PC-9 (cell line): ENCODE data around the gene ELMOD1. TPM values are rescaled to one million over a fixed set of nuclear protein-coding genes. Genes with fewer than 3 reads are reported as not detected.
A peak's percentile ranks its signal among the peaks of the same experiment; 100 is the strongest.

Source experiments
- BruUV-seq: library from RNA; stranded (reverse); fragments of 400-500 nt; replicated peaks from 2 replicates; lab custom pipeline; 2021; lab: Mats Ljungman, UMichigan
- CTCF ChIA-PET: fragments of 300-600 bp; sonication (Branson Sonifier 250); formaldehyde crosslinking; loops from one replicate; lab custom pipeline; 2022; ENCODE audit warnings: antibody characterized with exemption; lab: Charles Lee
- POLR2A ChIA-PET: fragments of 300-600 bp; sonication (Branson Sonifier 250); formaldehyde crosslinking; loops from one replicate; lab custom pipeline; 2022; ENCODE audit warnings: antibody characterized with exemption; ENCODE audit not compliant: unreplicated experiment; lab: Charles Lee
- DNase-seq, 2 experiments: peaks; one replicate each; pipeline versions ENCODE4 v3.0.0 to v3.0.0-alpha.2; 2015 to 2022; ENCODE audit warnings: mixed read lengths in 1 of 2
- H2AFZ ChIP-seq: fragments of 200-600 bp; sonication (generic); 2 replicates; pipeline ENCODE4 v1.8.1; 2017; ENCODE audit warnings: antibody characterized with exemption
- H3F3A ChIP-seq: fragments of 200-600 bp; sonication (generic); 2 replicates; pipeline ENCODE4 v1.8.1; 2017; ENCODE audit warnings: antibody characterized with exemption, mild to moderate bottlenecking, low read depth; ENCODE audit not compliant: insufficient read depth
- H3K27ac ChIP-seq: fragments of 200-600 bp; sonication (generic); 2 replicates; pipeline ENCODE4 v1.6.1; 2016; ENCODE audit warnings: mixed run types
- H3K27me3 ChIP-seq: fragments of 200-600 bp; sonication (generic); 2 replicates; pipeline ENCODE4 v1.6.1; 2016; ENCODE audit warnings: low read depth, mixed run types; ENCODE audit not compliant: insufficient read depth
- H3K36me3 ChIP-seq: fragments of 200-600 bp; sonication (generic); 2 replicates; pipeline ENCODE4 v1.6.1; 2016; ENCODE audit warnings: low read depth, mixed run types
- H3K4me1 ChIP-seq: fragments of 200-600 bp; sonication (generic); replicated peaks from 2 replicates; pipeline ENCODE4 v1.6.1; 2016; ENCODE audit warnings: mixed run types; ENCODE audit not compliant: insufficient read depth
- H3K4me2 ChIP-seq: fragments of 200-600 bp; sonication (generic); 2 replicates; pipeline ENCODE4 v1.6.1; 2017; ENCODE audit warnings: mixed run types
- H3K4me3 ChIP-seq: fragments of 200-600 bp; sonication (generic); 2 replicates; pipeline ENCODE4 v1.6.1; 2016; ENCODE audit warnings: mixed run types
- H3K79me2 ChIP-seq: fragments of 200-600 bp; sonication (generic); 2 replicates; pipeline ENCODE4 v1.6.1; 2017; ENCODE audit warnings: low read depth, mixed run types
- H3K9me2 ChIP-seq: fragments of 200-600 bp; sonication (generic); 2 replicates; pipeline ENCODE4 v1.8.1; 2017; ENCODE audit warnings: mild to moderate bottlenecking; ENCODE audit not compliant: insufficient read depth
- H3K9me3 ChIP-seq: fragments of 200-600 bp; sonication (generic); 2 replicates; pipeline ENCODE4 v1.8.1; 2016; ENCODE audit warnings: low read depth; ENCODE audit not compliant: insufficient read depth
- H4K20me1 ChIP-seq: fragments of 200-600 bp; sonication (generic); 2 replicates; pipeline ENCODE4 v1.8.1; 2017; ENCODE audit not compliant: insufficient read depth
- EZH2 ChIP-seq: fragments of 200-600 bp; sonication (generic); IDR thresholded peaks from 2 replicates; pipeline ENCODE4 v1.8.0; 2017; ENCODE audit warnings: antibody characterized with exemption, low read depth
- intact Hi-C: fragments of 100-400 bp; cut with micrococcal nuclease; formaldehyde crosslinking; loops from one replicate; pipeline ENCODE4 v1.10.0; 2022; ENCODE audit not compliant: unreplicated experiment
- total RNA-seq: library from RNA; stranded (reverse); gene quantifications from 2 replicates; pipeline ENCODE4 v1.2.3, GENCODE V29; 2021
- TF ChIP-seq, protein P1 (sequence below): fragments of 200-600 bp; sonication (generic); conservative IDR thresholded peaks from 2 replicates; pipeline ENCODE4 v1.6.1; 2017; ENCODE audit warnings: mixed run types, antibody characterized with exemption, mild to moderate bottlenecking, moderate library complexity

ELMOD1 gene
- total RNA-seq, 1 experiment from 2014 or later = not detected

DNA sequence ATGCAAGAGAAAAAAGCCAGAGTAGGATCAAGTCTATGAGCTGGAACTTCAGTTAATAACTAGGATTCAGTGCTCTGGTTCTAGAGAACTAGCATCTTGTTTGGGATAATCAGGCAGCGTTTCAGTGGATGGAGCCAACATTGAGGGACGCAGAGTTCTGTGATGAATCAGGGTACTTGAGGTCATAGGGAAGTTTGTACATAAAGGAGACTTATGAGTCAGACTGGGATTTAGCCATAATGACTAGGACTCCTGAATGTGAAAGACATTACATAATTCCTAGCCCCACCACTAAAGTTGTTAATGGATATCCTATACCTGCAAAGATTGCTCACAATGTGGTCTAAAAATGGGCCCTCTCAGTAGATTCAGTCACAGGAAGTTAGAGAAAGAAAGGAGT, 114.1 kb downstream of the ELMOD1 start:
- H3K4me3 ChIP-seq = no peak overlapping the region
- 0 out of 2 replicates have a peak, but pooled peaks cover 4% of the 10 kb centered on the region for H3F3A ChIP-seq
- ChIA-PET CTCF (no interaction called here), POLR2A (no interaction called here)
- peak overlapping the region; percentile 15; the same call in 1 of the 2 replicates for H3K4me2 ChIP-seq
- H3K4me1 ChIP-seq = peaks cover 12% of the 10 kb centered on the region
- H3K27ac ChIP-seq = peak overlapping the region; percentile 30; the same call in 1 of the 2 replicates
- H2AFZ ChIP-seq = no peak overlapping the region
- no peaks in the 10 kb centered on the region for H3K9me3 ChIP-seq
- intact Hi-C loops = no loop called here
- BruUV-seq = no TSS peak
- no peaks in the 10 kb centered on the region for H3K79me2 ChIP-seq
- DNase-seq = peak in 1 of 2 experiments; percentile 78
- H3K9me2 ChIP-seq = no peaks in the 10 kb centered on the region; the same call in 1 of the 2 replicates
- no peaks in the 10 kb centered on the region for H3K27me3 ChIP-seq
- H4K20me1 ChIP-seq = no peaks in the 10 kb centered on the region
- no peaks in the 10 kb centered on the region for H3K36me3 ChIP-seq
- no peak for TF ChIP-seq EZH2
- TF ChIP-seq, protein P1, sequence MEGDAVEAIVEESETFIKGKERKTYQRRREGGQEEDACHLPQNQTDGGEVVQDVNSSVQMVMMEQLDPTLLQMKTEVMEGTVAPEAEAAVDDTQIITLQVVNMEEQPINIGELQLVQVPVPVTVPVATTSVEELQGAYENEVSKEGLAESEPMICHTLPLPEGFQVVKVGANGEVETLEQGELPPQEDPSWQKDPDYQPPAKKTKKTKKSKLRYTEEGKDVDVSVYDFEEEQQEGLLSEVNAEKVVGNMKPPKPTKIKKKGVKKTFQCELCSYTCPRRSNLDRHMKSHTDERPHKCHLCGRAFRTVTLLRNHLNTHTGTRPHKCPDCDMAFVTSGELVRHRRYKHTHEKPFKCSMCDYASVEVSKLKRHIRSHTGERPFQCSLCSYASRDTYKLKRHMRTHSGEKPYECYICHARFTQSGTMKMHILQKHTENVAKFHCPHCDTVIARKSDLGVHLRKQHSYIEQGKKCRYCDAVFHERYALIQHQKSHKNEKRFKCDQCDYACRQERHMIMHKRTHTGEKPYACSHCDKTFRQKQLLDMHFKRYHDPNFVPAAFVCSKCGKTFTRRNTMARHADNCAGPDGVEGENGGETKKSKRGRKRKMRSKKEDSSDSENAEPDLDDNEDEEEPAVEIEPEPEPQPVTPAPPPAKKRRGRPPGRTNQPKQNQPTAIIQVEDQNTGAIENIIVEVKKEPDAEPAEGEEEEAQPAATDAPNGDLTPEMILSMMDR = no peak

DNA sequence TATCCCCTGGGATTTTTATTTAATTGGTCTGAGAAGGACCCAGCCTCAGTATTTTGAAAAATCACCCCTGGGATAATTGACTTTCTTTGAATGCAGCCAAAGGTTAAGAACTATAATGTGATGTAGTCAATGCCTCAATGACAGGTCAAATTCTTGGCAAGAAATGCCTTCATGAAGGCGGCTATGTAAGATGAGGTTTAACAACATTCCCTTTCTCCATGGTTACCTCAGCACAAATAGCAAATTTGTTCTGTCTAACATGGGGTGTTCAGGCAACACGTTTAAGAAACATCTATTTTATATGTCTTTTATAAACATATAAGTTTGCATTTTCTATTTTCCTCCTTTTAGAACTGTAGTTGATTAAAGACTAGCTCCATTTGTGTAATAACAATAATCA, 115.6 kb downstream of the ELMOD1 start:
- H4K20me1 ChIP-seq = no peaks in the 10 kb centered on the region
- H3K79me2 ChIP-seq = no peaks in the 10 kb centered on the region
- no peak for DNase-seq
- peaks cover 12% of the 10 kb centered on the region for H3K4me1 ChIP-seq
- no TSS peak for BruUV-seq
- H3F3A ChIP-seq = 0 out of 2 replicates have a peak, but pooled peaks cover 4% of the 10 kb centered on the region
- H3K9me2 ChIP-seq = no peaks in the 10 kb centered on the region; the same call in 1 of the 2 replicates
- POLR2A ChIA-PET = no interaction called here
- H3K9me3 ChIP-seq = no peaks in the 10 kb centered on the region
- CTCF ChIA-PET = no interaction called here
- H3K4me3 ChIP-seq = no peak overlapping the region
- H3K27me3 ChIP-seq = no peaks in the 10 kb centered on the region
- H3K4me2 ChIP-seq = no peak overlapping the region
- intact Hi-C loops = no loop called here
- H3K36me3 ChIP-seq = no peaks in the 10 kb centered on the region
- no peak overlapping the region for H2AFZ ChIP-seq
- no peak overlapping the region for H3K27ac ChIP-seq
- TF ChIP-seq EZH2 = no peak
- TF ChIP-seq, protein P1 = no peak

DNA sequence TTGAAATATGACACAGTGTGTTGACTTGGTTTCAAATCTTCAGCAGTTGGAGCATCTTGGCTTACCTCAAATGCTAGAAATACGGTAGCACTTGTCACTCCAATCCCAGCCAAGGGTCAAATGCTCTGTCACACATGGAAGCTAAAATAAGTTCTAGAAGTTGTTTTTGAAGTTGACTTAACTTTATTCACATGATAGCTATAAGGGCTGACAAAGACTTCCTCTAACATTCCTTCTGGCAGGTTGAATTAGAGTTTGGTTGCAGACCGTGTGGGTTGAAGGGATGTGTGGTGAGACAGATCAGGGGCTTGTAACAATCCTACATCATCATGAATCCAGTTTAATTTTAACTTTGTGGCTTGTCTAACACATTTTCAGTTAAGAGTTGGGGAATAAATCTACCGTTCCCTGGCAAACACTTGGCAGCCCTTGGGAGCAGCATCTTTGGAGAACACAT, 116.3 kb downstream of the ELMOD1 start:
- H4K20me1 ChIP-seq = no peaks in the 10 kb centered on the region
- peaks cover 12% of the 10 kb centered on the region for H3K4me1 ChIP-seq
- no peak overlapping the region for H3K4me3 ChIP-seq
- ChIA-PET CTCF (no interaction called here), POLR2A (no interaction called here)
- H2AFZ ChIP-seq = no peak overlapping the region
- DNase-seq = no peak
- H3K36me3 ChIP-seq = no peaks in the 10 kb centered on the region
- 0 out of 2 replicates have a peak, but pooled peaks cover 4% of the 10 kb centered on the region for H3F3A ChIP-seq
- no peaks in the 10 kb centered on the region for H3K79me2 ChIP-seq
- no peaks in the 10 kb centered on the region; the same call in 1 of the 2 replicates for H3K9me2 ChIP-seq
- BruUV-seq = no TSS peak
- intact Hi-C loops = no loop called here
- TF ChIP-seq, protein P1 = no peak
- no peak for TF ChIP-seq EZH2
- H3K9me3 ChIP-seq = no peaks in the 10 kb centered on the region
- H3K27me3 ChIP-seq = no peaks in the 10 kb centered on the region
- H3K4me2 ChIP-seq = no peak overlapping the region
- H3K27ac ChIP-seq = no peak overlapping the region
